Stomach (tissue), 4 donors: ENCODE results near the gene LRRC7.

Experiments used
- POLR2A ChIP-seq, 4 donors: fragments of 450-650 bp; IDR thresholded peaks; one replicate each; pipeline ENCODE4 v1.6.1; 2016; ENCODE audit warnings: antibody characterized with exemption in 4 of 4, control low read depth in 2 of 4, mild to moderate bottlenecking in 1 of 4, moderate library complexity in 1 of 4
- POLR2AphosphoS5 ChIP-seq, 3 donors: sonication (generic); formaldehyde crosslinking; IDR thresholded peaks; one replicate each; pipeline ENCODE4 v1.6.1; 2016; ENCODE audit warnings: antibody characterized with exemption in 3 of 3
- TF ChIP-seq, protein P1 (sequence below), 7 experiments: fragments of 450-650 bp in 4 of 7; fragments of 200-600 bp in 3 of 7; sonication (generic) in 3 of 7; IDR thresholded peaks; one replicate each; pipeline ENCODE4 v1.5.1; 2016 to 2019; ENCODE audit warnings: antibody characterized with exemption in 7 of 7, control low read depth in 2 of 7, mild to moderate bottlenecking in 1 of 7

DNA sequence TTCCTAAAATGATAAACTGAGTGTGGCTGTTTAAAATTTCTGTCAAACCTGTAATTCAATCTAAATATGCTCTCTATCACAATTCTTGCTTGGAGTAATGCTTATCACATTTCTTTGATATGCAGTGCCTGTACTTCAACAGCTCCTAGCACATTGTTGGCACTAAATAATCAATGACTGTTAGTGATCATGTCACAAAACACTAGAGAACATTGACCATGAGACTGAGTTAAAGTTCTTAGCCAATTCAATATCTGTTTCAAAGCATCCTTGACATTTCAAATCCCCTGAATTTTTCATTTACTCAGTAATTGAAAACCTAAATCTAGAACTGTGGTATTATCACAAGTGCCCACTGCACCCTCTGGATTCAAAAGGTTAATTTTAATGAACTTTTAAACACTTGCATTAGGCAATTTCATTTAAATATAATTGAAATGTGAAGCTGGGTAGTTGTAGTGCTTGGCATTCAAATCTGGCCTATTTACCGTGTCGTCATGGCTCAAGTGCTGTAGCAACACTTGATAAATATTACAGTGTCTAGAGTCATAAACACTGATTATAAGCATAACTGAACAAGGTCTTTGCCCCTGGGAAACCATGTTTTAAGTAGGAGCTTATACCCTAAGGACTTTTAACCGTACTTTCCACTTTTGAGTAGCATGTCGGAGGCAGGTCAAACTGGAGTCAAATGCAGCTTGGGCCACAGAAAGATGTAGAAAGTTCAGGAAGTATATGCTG, 143.6 kb downstream of the LRRC7 start:
- TF ChIP-seq, protein P1, sequence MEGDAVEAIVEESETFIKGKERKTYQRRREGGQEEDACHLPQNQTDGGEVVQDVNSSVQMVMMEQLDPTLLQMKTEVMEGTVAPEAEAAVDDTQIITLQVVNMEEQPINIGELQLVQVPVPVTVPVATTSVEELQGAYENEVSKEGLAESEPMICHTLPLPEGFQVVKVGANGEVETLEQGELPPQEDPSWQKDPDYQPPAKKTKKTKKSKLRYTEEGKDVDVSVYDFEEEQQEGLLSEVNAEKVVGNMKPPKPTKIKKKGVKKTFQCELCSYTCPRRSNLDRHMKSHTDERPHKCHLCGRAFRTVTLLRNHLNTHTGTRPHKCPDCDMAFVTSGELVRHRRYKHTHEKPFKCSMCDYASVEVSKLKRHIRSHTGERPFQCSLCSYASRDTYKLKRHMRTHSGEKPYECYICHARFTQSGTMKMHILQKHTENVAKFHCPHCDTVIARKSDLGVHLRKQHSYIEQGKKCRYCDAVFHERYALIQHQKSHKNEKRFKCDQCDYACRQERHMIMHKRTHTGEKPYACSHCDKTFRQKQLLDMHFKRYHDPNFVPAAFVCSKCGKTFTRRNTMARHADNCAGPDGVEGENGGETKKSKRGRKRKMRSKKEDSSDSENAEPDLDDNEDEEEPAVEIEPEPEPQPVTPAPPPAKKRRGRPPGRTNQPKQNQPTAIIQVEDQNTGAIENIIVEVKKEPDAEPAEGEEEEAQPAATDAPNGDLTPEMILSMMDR (IDR thresholded peaks at IDR 0.05): no peak
- TF ChIP-seq POLR2A (IDR thresholded peaks at IDR 0.05) (no peak), POLR2AphosphoS5 (IDR thresholded peaks at IDR 0.05) (no peak)
